Measurements from ENCODE around the gene TANGO6. TPM values are rescaled to one million over a fixed set of nuclear protein-coding genes. Genes with fewer than 3 reads are reported as not detected.

Gene TANGO6
- total RNA-seq, 2 experiments from 2014 or later = 17.1 to 18.1 TPM

DNA sequence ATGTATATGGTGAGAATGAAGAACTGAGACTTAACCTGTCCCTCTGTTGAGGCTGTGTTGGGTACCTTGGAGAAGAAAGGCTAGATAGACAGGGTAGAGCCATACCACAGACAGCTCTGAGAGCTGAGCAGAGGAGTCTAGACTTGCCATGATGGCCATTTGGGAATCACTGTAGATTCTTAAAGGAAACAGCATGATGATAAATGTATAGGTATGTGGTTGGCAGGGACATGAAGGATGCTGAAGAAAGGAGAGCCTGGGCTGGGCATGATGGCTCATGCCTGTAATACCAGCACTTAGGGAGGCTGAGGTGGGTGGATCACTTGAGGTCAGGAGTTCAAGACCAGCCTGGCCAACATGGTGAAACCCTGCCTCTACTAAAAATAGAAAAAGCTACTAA is 147.7 kb downstream of the TANGO6 start:
- H3K27ac ChIP-seq (ENCODE audit: low read depth in 1 of 2, low read length in 2 of 2) = no peak overlapping the region
- ATAC-seq (ENCODE audit: poor library complexity) = no peak

GRCh38 chr16:68992521-68992920 is 149.2 kb downstream of the TANGO6 start:
- H3K27me3 Mint-ChIP-seq = no peaks in the 10 kb centered on the region
- CTCF ChIA-PET = no interaction called here
- no peak overlapping the region for H3K27ac Mint-ChIP-seq

More for the DNA sequence above, 147.7 kb downstream of the TANGO6 start:
- DNase-seq = no peak
- CTCF ChIA-PET = no interaction called here
- peaks cover 6% of the 10 kb centered on the region for H3K36me3 ChIP-seq (ENCODE audit: insufficient read depth, low read length)
- Mint-ChIP-seq H3K27me3 (no peaks in the 10 kb centered on the region), H3K27ac (no peak overlapping the region), H3K4me3 (no peak overlapping the region), H3K36me3 (ENCODE audit: low read depth) (peaks cover 19% of the 10 kb centered on the region), H3K9me3 (no peaks in the 10 kb centered on the region), H3K4me1 (ENCODE audit: low read depth) (no peaks in the 10 kb centered on the region)
- intact Hi-C loops (cut with DNase I, micrococcal nuclease) = no loop called here
- H3K4me3 ChIP-seq (ENCODE audit: low read length) = no peak overlapping the region
- no peaks in the 10 kb centered on the region for H3K9me3 ChIP-seq (ENCODE audit: control insufficient read depth in 1 of 2, insufficient read depth in 1 of 2, low read length in 2 of 2)
- no peaks in the 10 kb centered on the region for H3K4me1 ChIP-seq (ENCODE audit: insufficient read depth, low read length)
- POLR2A ChIA-PET = no interaction called here
- H3K27me3 ChIP-seq (ENCODE audit: control insufficient read depth in 1 of 2, insufficient read depth in 2 of 2, low read length in 2 of 2) = no peaks in the 10 kb centered on the region
- TF ChIP-seq CTCF (IDR thresholded peaks at IDR 0.05) = no peak

DNA sequence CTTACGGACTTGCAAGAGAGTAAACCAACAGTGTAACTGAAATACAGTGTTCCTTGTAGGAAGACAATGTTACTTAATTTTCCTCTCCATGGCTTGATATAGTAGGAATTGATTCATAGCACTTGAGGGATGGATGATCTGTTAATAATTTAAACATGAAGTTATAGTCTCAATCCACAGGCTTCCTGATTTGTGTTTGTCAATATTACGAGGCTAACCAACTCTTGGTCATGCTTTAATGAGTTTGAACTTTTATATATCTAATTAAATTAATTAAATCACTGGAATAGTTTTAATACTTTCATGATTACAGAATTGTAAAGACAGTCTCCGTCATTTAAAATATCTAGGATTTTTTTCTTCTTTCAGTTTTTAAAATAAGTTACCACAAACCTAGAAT is 150.1 kb downstream of the TANGO6 start:
- H3K4me1 ChIP-seq (ENCODE audit: insufficient read depth, low read length) = no peaks in the 10 kb centered on the region
- no peak for DNase-seq
- H3K36me3 ChIP-seq (ENCODE audit: insufficient read depth, low read length) = no peaks in the 10 kb centered on the region
- Mint-ChIP-seq H3K4me1 (ENCODE audit: low read depth) (no peaks in the 10 kb centered on the region), H3K4me3 (no peak overlapping the region), H3K9me3 (no peaks in the 10 kb centered on the region), H3K27ac (no peak overlapping the region), H3K36me3 (ENCODE audit: low read depth) (peaks cover 31% of the 10 kb centered on the region), H3K27me3 (no peaks in the 10 kb centered on the region)
- no peak overlapping the region for H3K27ac ChIP-seq (ENCODE audit: low read depth in 1 of 2, low read length in 2 of 2)
- no peak for TF ChIP-seq CTCF (IDR thresholded peaks at IDR 0.05)
- ChIA-PET POLR2A (no interaction called here), CTCF (no interaction called here)
- no peak overlapping the region for H3K4me3 ChIP-seq (ENCODE audit: low read length)
- intact Hi-C loops (cut with DNase I, micrococcal nuclease) = no loop called here
- H3K27me3 ChIP-seq (ENCODE audit: control insufficient read depth in 1 of 2, insufficient read depth in 2 of 2, low read length in 2 of 2) = no peaks in the 10 kb centered on the region
- no peak for ATAC-seq (ENCODE audit: poor library complexity)
- H3K9me3 ChIP-seq (ENCODE audit: control insufficient read depth in 1 of 2, insufficient read depth in 1 of 2, low read length in 2 of 2) = no peaks in the 10 kb centered on the region

More at GRCh38 chr16:68992521-68992920, 149.2 kb downstream of the TANGO6 start:
- DNase-seq = no peak
- no peak for ATAC-seq (ENCODE audit: poor library complexity)
- Histone ChIP-seq H3K27me3 (ENCODE audit: control insufficient read depth in 1 of 2, insufficient read depth in 2 of 2, low read length in 2 of 2) (no peaks in the 10 kb centered on the region), H3K4me1 (ENCODE audit: insufficient read depth, low read length) (no peaks in the 10 kb centered on the region), H3K9me3 (ENCODE audit: control insufficient read depth in 1 of 2, insufficient read depth in 1 of 2, low read length in 2 of 2) (no peaks in the 10 kb centered on the region), H3K36me3 (ENCODE audit: insufficient read depth, low read length) (no peaks in the 10 kb centered on the region), H3K27ac (ENCODE audit: low read depth in 1 of 2, low read length in 2 of 2) (no peak overlapping the region), H3K4me3 (ENCODE audit: low read length) (no peak overlapping the region)
- no peaks in the 10 kb centered on the region for H3K4me1 Mint-ChIP-seq (ENCODE audit: low read depth)
- no peak for TF ChIP-seq CTCF (IDR thresholded peaks at IDR 0.05)
- H3K9me3 Mint-ChIP-seq = no peaks in the 10 kb centered on the region
- peaks cover 29% of the 10 kb centered on the region for H3K36me3 Mint-ChIP-seq (ENCODE audit: low read depth)
- intact Hi-C loops (cut with DNase I, micrococcal nuclease) = no loop called here
- POLR2A ChIA-PET = no interaction called here
- H3K4me3 Mint-ChIP-seq = no peak overlapping the region
